Epithelial cell of esophagus (primary cell): ENCODE measurements around the gene NRXN3.

ENCODE experiments used
- DNase-seq: peaks from one replicate; pipeline ENCODE4 v3.0.0; 2010; ENCODE audit warnings: low read depth
- H3K4me3 ChIP-seq: 2 replicates; pipeline ENCODE4 v1.5.1; 2011; ENCODE audit warnings: mild to moderate bottlenecking, low read length, control low read depth
- TF ChIP-seq, protein P1 (sequence below): IDR thresholded peaks from 2 replicates; pipeline ENCODE4 v1.5.1; 2011; ENCODE audit warnings: low read depth, mild to moderate bottlenecking, low read length, control low read depth, inconsistent platforms; ENCODE audit not compliant: insufficient read depth; ENCODE audit errors: missing control alignments

The NRXN3 gene

DNA sequence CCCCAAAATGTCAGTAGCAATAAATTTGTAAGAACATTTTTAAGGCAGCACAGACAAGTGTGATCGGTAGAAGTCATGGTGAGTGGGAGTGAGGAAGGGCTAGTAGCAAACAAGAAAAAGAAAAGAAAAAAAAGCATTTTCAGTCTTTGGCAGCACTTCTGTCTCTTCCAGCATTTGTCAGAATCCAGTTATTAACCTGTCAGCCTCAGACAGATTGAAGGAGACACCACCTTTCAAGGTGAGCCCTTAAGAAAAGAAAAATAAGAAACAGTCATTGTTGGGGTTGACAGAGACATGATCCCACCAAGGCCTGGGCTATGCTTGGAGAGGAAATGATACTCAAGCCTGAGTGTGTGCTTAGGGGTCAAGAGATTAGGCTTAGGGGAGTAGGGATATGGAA, 947.4 kb downstream of the NRXN3 start:
- TF ChIP-seq, protein P1, sequence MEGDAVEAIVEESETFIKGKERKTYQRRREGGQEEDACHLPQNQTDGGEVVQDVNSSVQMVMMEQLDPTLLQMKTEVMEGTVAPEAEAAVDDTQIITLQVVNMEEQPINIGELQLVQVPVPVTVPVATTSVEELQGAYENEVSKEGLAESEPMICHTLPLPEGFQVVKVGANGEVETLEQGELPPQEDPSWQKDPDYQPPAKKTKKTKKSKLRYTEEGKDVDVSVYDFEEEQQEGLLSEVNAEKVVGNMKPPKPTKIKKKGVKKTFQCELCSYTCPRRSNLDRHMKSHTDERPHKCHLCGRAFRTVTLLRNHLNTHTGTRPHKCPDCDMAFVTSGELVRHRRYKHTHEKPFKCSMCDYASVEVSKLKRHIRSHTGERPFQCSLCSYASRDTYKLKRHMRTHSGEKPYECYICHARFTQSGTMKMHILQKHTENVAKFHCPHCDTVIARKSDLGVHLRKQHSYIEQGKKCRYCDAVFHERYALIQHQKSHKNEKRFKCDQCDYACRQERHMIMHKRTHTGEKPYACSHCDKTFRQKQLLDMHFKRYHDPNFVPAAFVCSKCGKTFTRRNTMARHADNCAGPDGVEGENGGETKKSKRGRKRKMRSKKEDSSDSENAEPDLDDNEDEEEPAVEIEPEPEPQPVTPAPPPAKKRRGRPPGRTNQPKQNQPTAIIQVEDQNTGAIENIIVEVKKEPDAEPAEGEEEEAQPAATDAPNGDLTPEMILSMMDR = no peak
- H3K4me3 ChIP-seq = no peak overlapping the region
- DNase-seq = no peak

DNA sequence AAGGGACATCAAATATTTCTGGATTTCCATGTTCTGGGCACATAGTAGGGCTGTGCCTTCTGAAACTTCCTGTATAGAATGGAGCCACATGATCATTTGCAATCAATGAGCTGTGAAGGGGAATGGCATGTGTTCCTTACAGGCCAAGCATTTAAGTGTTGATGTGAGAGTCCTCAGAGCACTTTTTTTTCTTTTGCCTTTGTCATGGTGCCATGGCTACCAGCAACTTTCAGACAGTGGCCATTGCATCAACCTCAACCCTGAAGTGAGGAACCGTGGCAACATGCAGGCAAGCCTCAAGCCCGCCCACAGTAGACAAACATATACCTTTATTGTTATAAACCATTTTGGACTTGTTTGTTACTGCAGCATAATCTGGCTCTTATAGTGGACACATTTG, 948.1 kb downstream of the NRXN3 start:
- TF ChIP-seq, protein P1 = no peak
- H3K4me3 ChIP-seq = no peak overlapping the region
- DNase-seq = no peak

DNA sequence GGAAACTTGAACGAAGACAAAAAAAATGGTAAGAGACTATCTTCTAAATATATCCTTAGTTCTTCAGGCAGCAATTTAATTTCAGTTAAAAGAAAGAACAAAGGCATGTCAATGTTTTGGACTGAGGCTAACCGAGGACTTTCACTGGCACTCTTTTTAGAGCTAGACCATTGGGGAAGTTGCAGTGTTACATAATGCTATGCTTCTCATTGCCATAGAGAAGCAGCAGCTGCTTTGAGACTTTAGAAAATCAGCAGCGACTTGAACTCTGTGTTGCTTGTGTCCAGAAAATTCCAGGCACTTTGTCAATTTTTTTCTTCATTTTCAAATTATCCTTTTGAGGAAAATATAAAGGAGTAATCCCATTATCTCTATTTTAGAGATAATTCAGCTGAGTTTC, 964.2 kb downstream of the NRXN3 start:
- TF ChIP-seq, protein P1 = no peak
- no peak for DNase-seq

GRCh38 chr14:79136071-79137044, 966.2 kb downstream of the NRXN3 start:
- DNase-seq = no peak
- no peak overlapping the region for H3K4me3 ChIP-seq
- TF ChIP-seq, protein P1 = no peak

More for the DNA sequence above, 964.2 kb downstream of the NRXN3 start:
- H3K4me3 ChIP-seq = no peak overlapping the region

- TF ChIP-seq, protein P1 = no peak
- DNase-seq = no peak
Measured at GRCh38 chr14:79137045-79137430, 966.9 kb downstream of the NRXN3 start.

GRCh38 chr14:79137836-79138235, 967.7 kb downstream of the NRXN3 start:
- TF ChIP-seq, protein P1 = no peak
- DNase-seq = no peak
- no peak overlapping the region for H3K4me3 ChIP-seq

More at GRCh38 chr14:79137045-79137430, 966.9 kb downstream of the NRXN3 start:
- no peak overlapping the region for H3K4me3 ChIP-seq
